Hair follicle dermal papilla cell (primary cell): ENCODE results near the gene AKR1A1. TPM values are rescaled to one million over a fixed set of nuclear protein-coding genes. Genes with fewer than 3 reads are reported as not detected.

Source experiments
- small RNA-seq: library from RNA; depleted of rRNA; stranded (forward); fragments of <200 nt; gene quantifications from one replicate; pipeline ENCODE3, GENCODE V24; 2012
- total RNA-seq: library from RNA; depleted of rRNA; stranded (reverse); fragments of >200 nt; gene quantifications from 2 replicates; pipeline ENCODE4 v1.2.3, GENCODE V29; 2012

AKR1A1 gene
- total RNA-seq = 94.0 and 103 TPM in 2 replicates

GRCh38 chr1:45550401-45551351 lies at the start of gene AKR1A1:
TSS of gene AKR1A1 (plus strand) at chr1:45550826. CDS start at chr1:45561795, 10,969 bp downstream.

GRCh38 chr1:45521413-45522323 lies 29.0 kb upstream of the AKR1A1 start, which contains the start of gene PRDX1:
TSS of gene PRDX1 (minus strand) at chr1:45521884. CDS start at chr1:45519043, 2,841 bp downstream.

GRCh38 chr1:45583666-45584350 lies 33.2 kb downstream of the AKR1A1 start, which contains the start of gene NASP:
TSS of gene NASP (plus strand) at chr1:45584041. CDS start at chr1:45584147, 106 bp downstream.

Small RNA genes lying within 50 kb of the gene (small RNA-seq; reads per million reads assigned to genes)
- gene AL355480.1 (not detected), gene AL355480.2 (not detected), gene AL355480.3 (not detected), gene AL355480.4 (not detected)

Other genes starting within 250 kb of the AKR1A1 start
- gene HPDL, start 223.9 kb upstream of the AKR1A1 start, total RNA-seq = 0.24 and 0.65 TPM in 2 replicates
- 11.7 TPM in 2 replicates for gene TOE1, start 210.7 kb upstream of the AKR1A1 start, total RNA-seq
- gene MUTYH, start 210.4 kb upstream of the AKR1A1 start, total RNA-seq = 12.3 and 15.7 TPM in 2 replicates
- 3.3 and 4.2 TPM in 2 replicates for gene TESK2, start 59.7 kb upstream of the AKR1A1 start, total RNA-seq
- gene CCDC163, start 50.8 kb upstream of the AKR1A1 start, total RNA-seq = 0.49 and 1.9 TPM in 2 replicates
- 4.3 and 4.9 TPM in 2 replicates for gene MMACHC, start 50.5 kb upstream of the AKR1A1 start, total RNA-seq
- gene PRDX1, start 28.9 kb upstream of the AKR1A1 start, total RNA-seq = 227 and 323 TPM in 2 replicates
- 16.6 and 17.4 TPM in 2 replicates for gene NASP, start 33.2 kb downstream of the AKR1A1 start, total RNA-seq
- 0.61 and 3.1 TPM in 2 replicates for gene CCDC17, start 73.2 kb downstream of the AKR1A1 start, total RNA-seq
- gene GPBP1L1, start 135.7 kb downstream of the AKR1A1 start, total RNA-seq = 94.7 and 100 TPM in 2 replicates
- 12.2 and 14.1 TPM in 2 replicates for gene TMEM69, start 137.4 kb downstream of the AKR1A1 start, total RNA-seq
- gene IPP, start 199.8 kb downstream of the AKR1A1 start, total RNA-seq = 9.4 and 10.4 TPM in 2 replicates